ENCODE results near the gene LEAP2. TPM values are rescaled to one million over a fixed set of nuclear protein-coding genes. Genes with fewer than 3 reads are reported as not detected.

The LEAP2 gene
- total and polyA plus RNA-seq, 2 of the 4 experiments (the other 2 are of a cell fraction) = under 0.01 to 0.36 TPM

- no peaks in the 10 kb centered on the region for H3K4me1 ChIP-seq (ENCODE audit: control insufficient read depth, insufficient read depth, low read length)
- no peak overlapping the region for H3K23ac ChIP-seq (ENCODE audit: low read depth, low read length)
- H3K9ac ChIP-seq (ENCODE audit: low read depth, low read length) = no peak overlapping the region
- ChIA-PET CTCF (no interaction called here), POLR2A (ENCODE audit: unreplicated experiment) (no interaction called here)
- H3K56ac ChIP-seq (ENCODE audit: extremely low read depth, insufficient read depth, low read length) = no peak overlapping the region
- H3K9me1 ChIP-seq (ENCODE audit: insufficient read depth, low read length) = peaks cover 2% of the 10 kb centered on the region; the same call in 1 of the 2 replicates
- H4K91ac ChIP-seq (ENCODE audit: insufficient read depth, low read depth, low read length) = no peak overlapping the region
- BruUV-seq (replicated peaks) = no TSS peak
- no peak overlapping the region for H2BK15ac ChIP-seq (ENCODE audit: low read depth, low read length)
- no peak overlapping the region for H3K18ac ChIP-seq (ENCODE audit: low read depth, low read length)
- intact Hi-C loops (cut with micrococcal nuclease) (no loop called here), in situ Hi-C loops (cut with MboI; ENCODE audit: low sequenced_read_pairs) (no loop called here), dilution Hi-C loops (cut with HindIII; ENCODE audit: low sequenced_read_pairs, unreplicated experiment) (no loop called here)
- DNase-seq = peak; percentile 50
- no peak overlapping the region for H3K4me3 ChIP-seq (ENCODE audit: insufficient read depth, low read depth, low read length)
- peak; percentile 68 for ATAC-seq (ENCODE audit: low read depth)
- H3K27ac ChIP-seq (ENCODE audit: insufficient read depth, low read length) = no peak overlapping the region
- H2AK9ac ChIP-seq (replicated peaks; ENCODE audit: low read depth, low read length, poor library complexity) = no peak overlapping the region
- no peak overlapping the region for H3K14ac ChIP-seq (replicated peaks; ENCODE audit: low read depth, low read length)
- no peak overlapping the region for H2BK20ac ChIP-seq (ENCODE audit: low read depth, low read length)
- peaks cover 48% of the 10 kb centered on the region for H4K20me1 ChIP-seq (ENCODE audit: insufficient read depth, low read length)
- H4K8ac ChIP-seq (ENCODE audit: low read depth in 2 of 2, low read length in 2 of 2) = no peak overlapping the region
- H3K9me3 ChIP-seq (ENCODE audit: control insufficient read depth, insufficient read depth, low read length) = no peaks in the 10 kb centered on the region
- no peak overlapping the region for H2BK120ac ChIP-seq (ENCODE audit: low read depth, low read length)
- no peak overlapping the region for H4K5ac ChIP-seq (ENCODE audit: low read depth, low read length)
- no peak overlapping the region for H3K4me2 ChIP-seq (ENCODE audit: low read depth, low read length)
- no peak overlapping the region for H2BK5ac ChIP-seq (ENCODE audit: low read depth, low read length, poor library complexity, severe bottlenecking)
- peaks cover 11% of the 10 kb centered on the region for H3K36me3 ChIP-seq (ENCODE audit: control insufficient read depth, insufficient read depth, low read length)
- H3K79me1 ChIP-seq (ENCODE audit: low read depth in 1 of 2, low read length in 2 of 2) = peaks cover 28 to 61% of the 10 kb centered on the region in 2 experiments
- peak; percentile 31; the same call in 1 of the 2 replicates for TF ChIP-seq USF2 (IDR thresholded peaks at IDR 0.05; ENCODE audit: low read depth, low read length)
- TF ChIP-seq MAFK (IDR thresholded peaks at IDR 0.05; ENCODE audit: low read depth, low read length) = no peak
- no peak overlapping the region for H2AK5ac ChIP-seq (ENCODE audit: low read depth, low read length)
- H2AFZ ChIP-seq (replicated peaks; ENCODE audit: low read length, poor library complexity) = no peak overlapping the region
- H3K4ac ChIP-seq (ENCODE audit: low read depth, low read length) = no peak overlapping the region
- no CpG with 5 or more reads among the region's 2 CpGs for WGBS, 2 experiments (ENCODE audit: extremely low coverage in 2 of 2, insufficient read length in 1 of 2)
- H3K27me3 ChIP-seq (ENCODE audit: control insufficient read depth, insufficient read depth, low read length) = no peaks in the 10 kb centered on the region
Observed at GRCh38 chr5:132905938-132906337, 32.5 kb downstream of the LEAP2 start.
